Caco-2 (cell line): ENCODE data around the gene UBE2I. TPM values are rescaled to one million over a fixed set of nuclear protein-coding genes. Genes with fewer than 3 reads are reported as not detected.

Experiments
- BruUV-seq: library from RNA; stranded (reverse); fragments of 400-500 nt; replicated peaks from 2 replicates; lab custom pipeline; 2021; lab: Mats Ljungman, UMichigan
- CTCF ChIA-PET: fragments of 300-600 bp; sonication (Branson Sonifier 250); formaldehyde crosslinking; loops from one replicate; lab custom pipeline; 2022; ENCODE audit warnings: antibody characterized with exemption; lab: Charles Lee
- POLR2A ChIA-PET: fragments of 300-600 bp; sonication (Branson Sonifier 250); formaldehyde crosslinking; loops from one replicate; lab custom pipeline; 2022; ENCODE audit warnings: antibody characterized with exemption; lab: Charles Lee
- DNase-seq, 2 experiments: peaks; one replicate each; pipeline versions ENCODE4 v3.0.0 to v3.0.0-alpha.2; 2020 to 2022
- H3K27me3 ChIP-seq: replicated peaks from 2 replicates; pipeline ENCODE4 v1.6.0; 2011; ENCODE audit warnings: low read length; ENCODE audit not compliant: control insufficient read depth, insufficient read depth
- H3K36me3 ChIP-seq: 2 replicates; pipeline ENCODE4 v1.5.1; 2011; ENCODE audit warnings: low read length; ENCODE audit not compliant: control insufficient read depth, insufficient read depth
- H3K4me1 ChIP-seq: fragments of 250-450 bp; sonication (Bioruptor Pico); 2 replicates; pipeline ENCODE4 v1.5.1; 2020; ENCODE audit warnings: mild to moderate bottlenecking
- H3K4me3 ChIP-seq: 2 replicates; pipeline ENCODE4 v1.5.1; 2011; ENCODE audit warnings: low read depth, mild to moderate bottlenecking, control low read depth, low read length
- H3K9me3 ChIP-seq: fragments of 250-450 bp; sonication (Bioruptor Pico); 2 replicates; pipeline ENCODE4 v1.5.1; 2020; ENCODE audit warnings: mild to moderate bottlenecking, moderate library complexity
- H3K27ac Mint-ChIP-seq: one replicate; pipeline ENCODE4 v1.8.0; 2022; ENCODE audit warnings: mixed read lengths; ENCODE audit not compliant: unreplicated experiment
- H3K27me3 Mint-ChIP-seq: one replicate; pipeline ENCODE4 v1.8.0; 2022; ENCODE audit warnings: mixed read lengths; ENCODE audit not compliant: insufficient read depth, unreplicated experiment
- H3K36me3 Mint-ChIP-seq: one replicate; pipeline ENCODE4 v1.8.0; 2022; ENCODE audit warnings: mild to moderate bottlenecking, mixed read lengths; ENCODE audit not compliant: insufficient read depth, unreplicated experiment
- H3K4me1 Mint-ChIP-seq: one replicate; pipeline ENCODE4 v1.8.0; 2022; ENCODE audit warnings: low read depth, mixed read lengths; ENCODE audit not compliant: unreplicated experiment
- H3K4me3 Mint-ChIP-seq: one replicate; pipeline ENCODE4 v1.8.0; 2022; ENCODE audit warnings: mild to moderate bottlenecking, moderate library complexity, mixed read lengths; ENCODE audit not compliant: unreplicated experiment
- H3K9me3 Mint-ChIP-seq: one replicate; pipeline ENCODE4 v1.8.0; 2022; ENCODE audit warnings: mixed read lengths; ENCODE audit not compliant: unreplicated experiment
- intact Hi-C: fragments of 100-400 bp; cut with micrococcal nuclease; formaldehyde crosslinking; loops from one replicate; pipeline ENCODE4 v1.10.0; 2022; ENCODE audit not compliant: unreplicated experiment
- total RNA-seq: library from RNA; stranded (reverse); gene quantifications from 2 replicates; pipeline ENCODE4 v1.2.3, GENCODE V29; 2022
- TF ChIP-seq, protein P1 (sequence below), 2 experiments: fragments of 200-600 bp in 1 of 2; IDR thresholded peaks; 1 replicate in 1 of 2; 2 replicates in 1 of 2; pipeline versions ENCODE4 v1.5.1 to v1.8.0; 2011 to 2022; ENCODE audit warnings: antibody characterized with exemption in 1 of 2, control low read depth in 1 of 2, inconsistent platforms in 1 of 2, low read depth in 1 of 2, low read length in 1 of 2, mild to moderate bottlenecking in 1 of 2, moderate library complexity in 1 of 2; ENCODE audit not compliant: insufficient read depth in 1 of 2, severe bottlenecking in 1 of 2, unreplicated experiment in 1 of 2

The UBE2I gene
- total RNA-seq, 1 experiment from 2014 or later = 178 TPM

- POLR2A ChIA-PET = no interaction called here
- H3K4me3 Mint-ChIP-seq = peak overlapping the region; percentile 52
- H3K36me3 ChIP-seq = no peaks in the 10 kb centered on the region
- H3K27me3 Mint-ChIP-seq = no peaks in the 10 kb centered on the region
- peak; percentile 60 to 68 for DNase-seq
- peaks cover 4% of the 10 kb centered on the region; the same call in 1 of the 2 replicates for H3K4me1 ChIP-seq
- H3K27ac Mint-ChIP-seq = peak overlapping the region; percentile 19
- H3K4me3 ChIP-seq = no peak overlapping the region
- intact Hi-C loops = no loop called here
- H3K27me3 ChIP-seq = no peaks in the 10 kb centered on the region; the same call in 1 of the 2 replicates
- H3K36me3 Mint-ChIP-seq = no peaks in the 10 kb centered on the region
- H3K4me1 Mint-ChIP-seq = no peaks in the 10 kb centered on the region
- H3K9me3 Mint-ChIP-seq = no peaks in the 10 kb centered on the region
- CTCF ChIA-PET = interaction anchor here (0.6 to 0.9 kb wide), 2 partner anchors 10 to 47 kb away, joined by 3 to 5 read pairs; no protein-coding TSS in a partner anchor
- no TSS peak for BruUV-seq
- no peaks in the 10 kb centered on the region for H3K9me3 ChIP-seq
- TF ChIP-seq, protein P1, sequence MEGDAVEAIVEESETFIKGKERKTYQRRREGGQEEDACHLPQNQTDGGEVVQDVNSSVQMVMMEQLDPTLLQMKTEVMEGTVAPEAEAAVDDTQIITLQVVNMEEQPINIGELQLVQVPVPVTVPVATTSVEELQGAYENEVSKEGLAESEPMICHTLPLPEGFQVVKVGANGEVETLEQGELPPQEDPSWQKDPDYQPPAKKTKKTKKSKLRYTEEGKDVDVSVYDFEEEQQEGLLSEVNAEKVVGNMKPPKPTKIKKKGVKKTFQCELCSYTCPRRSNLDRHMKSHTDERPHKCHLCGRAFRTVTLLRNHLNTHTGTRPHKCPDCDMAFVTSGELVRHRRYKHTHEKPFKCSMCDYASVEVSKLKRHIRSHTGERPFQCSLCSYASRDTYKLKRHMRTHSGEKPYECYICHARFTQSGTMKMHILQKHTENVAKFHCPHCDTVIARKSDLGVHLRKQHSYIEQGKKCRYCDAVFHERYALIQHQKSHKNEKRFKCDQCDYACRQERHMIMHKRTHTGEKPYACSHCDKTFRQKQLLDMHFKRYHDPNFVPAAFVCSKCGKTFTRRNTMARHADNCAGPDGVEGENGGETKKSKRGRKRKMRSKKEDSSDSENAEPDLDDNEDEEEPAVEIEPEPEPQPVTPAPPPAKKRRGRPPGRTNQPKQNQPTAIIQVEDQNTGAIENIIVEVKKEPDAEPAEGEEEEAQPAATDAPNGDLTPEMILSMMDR (IDR thresholded peaks at IDR 0.05; ENCODE audit: insufficient read depth in 1 of 2, low read depth in 1 of 2, low read length in 1 of 2, severe bottlenecking in 1 of 2, unreplicated experiment in 1 of 2) = no peak
These were observed 22.5 kb downstream of the UBE2I start for GRCh38 chr16:1331712-1332617.

GRCh38 chr16:1332618-1333148 lies 23.2 kb downstream of the UBE2I start:
- no peaks in the 10 kb centered on the region for H3K4me1 Mint-ChIP-seq
- TF ChIP-seq, protein P1 (IDR thresholded peaks at IDR 0.05; ENCODE audit: insufficient read depth in 1 of 2, low read depth in 1 of 2, low read length in 1 of 2, severe bottlenecking in 1 of 2, unreplicated experiment in 1 of 2) = no peak
- no peaks in the 10 kb centered on the region for H3K9me3 Mint-ChIP-seq
- H3K27me3 Mint-ChIP-seq = no peaks in the 10 kb centered on the region
- DNase-seq = no peak
- no peaks in the 10 kb centered on the region for H3K36me3 ChIP-seq
- peak overlapping the region; percentile 52 for H3K4me3 Mint-ChIP-seq
- intact Hi-C loops = no loop called here
- POLR2A ChIA-PET = no interaction called here
- no peak overlapping the region for H3K27ac Mint-ChIP-seq
- no peaks in the 10 kb centered on the region for H3K36me3 Mint-ChIP-seq
- H3K27me3 ChIP-seq = no peaks in the 10 kb centered on the region; the same call in 1 of the 2 replicates
- no peak overlapping the region for H3K4me3 ChIP-seq
- peaks cover 4% of the 10 kb centered on the region; the same call in 1 of the 2 replicates for H3K4me1 ChIP-seq
- no TSS peak for BruUV-seq
- H3K9me3 ChIP-seq = no peaks in the 10 kb centered on the region
- CTCF ChIA-PET = interaction anchor here (0.9 kb wide), 1 partner anchor 10 kb away, joined by 5 read pairs; no protein-coding TSS in a partner anchor

- no peaks in the 10 kb centered on the region for H3K36me3 ChIP-seq
- peaks cover 4% of the 10 kb centered on the region; the same call in 1 of the 2 replicates for H3K4me1 ChIP-seq
- ChIA-PET CTCF (no interaction called here), POLR2A (no interaction called here)
- no peaks in the 10 kb centered on the region for H3K9me3 Mint-ChIP-seq
- no peaks in the 10 kb centered on the region for H3K27me3 Mint-ChIP-seq
- H3K36me3 Mint-ChIP-seq = no peaks in the 10 kb centered on the region
- no peak within 1 kb of the TSS for H3K27ac Mint-ChIP-seq
- peak in 1 of 2 experiments; percentile 40 for DNase-seq
- peak within 1 kb of the TSS; percentile 52 for H3K4me3 Mint-ChIP-seq
- TF ChIP-seq, protein P1 (IDR thresholded peaks at IDR 0.05; ENCODE audit: insufficient read depth in 1 of 2, low read depth in 1 of 2, low read length in 1 of 2, severe bottlenecking in 1 of 2, unreplicated experiment in 1 of 2) = no peak
- no TSS peak for BruUV-seq
- H3K9me3 ChIP-seq = no peaks in the 10 kb centered on the region
- H3K4me1 Mint-ChIP-seq = no peaks in the 10 kb centered on the region
- H3K4me3 ChIP-seq = peak within 1 kb of the TSS; percentile 19
- H3K27me3 ChIP-seq = no peaks in the 10 kb centered on the region; the same call in 1 of the 2 replicates
- intact Hi-C loops = no loop called here
These were observed 23.8 kb downstream of the UBE2I start, which contains the start of gene BAIAP3 for GRCh38 chr16:1333149-1333812. BAIAP3 (plus strand) TSS chr16:1333645; CDS start chr16:1338550, 4,905 bp downstream.
